ELF-1 (cell line): ENCODE results near the gene AMT.
"Not testable (repeated sequence)": the region's sequence is repeated elsewhere in the genome, so short reads cannot be mapped to it uniquely, and the experiment has no call there.

Source experiments
- DNase-seq: peaks from one replicate; pipeline ENCODE4 v3.0.0-alpha.2; 2016; ENCODE audit warnings: low read depth, low spot score

Gene AMT

DNA sequence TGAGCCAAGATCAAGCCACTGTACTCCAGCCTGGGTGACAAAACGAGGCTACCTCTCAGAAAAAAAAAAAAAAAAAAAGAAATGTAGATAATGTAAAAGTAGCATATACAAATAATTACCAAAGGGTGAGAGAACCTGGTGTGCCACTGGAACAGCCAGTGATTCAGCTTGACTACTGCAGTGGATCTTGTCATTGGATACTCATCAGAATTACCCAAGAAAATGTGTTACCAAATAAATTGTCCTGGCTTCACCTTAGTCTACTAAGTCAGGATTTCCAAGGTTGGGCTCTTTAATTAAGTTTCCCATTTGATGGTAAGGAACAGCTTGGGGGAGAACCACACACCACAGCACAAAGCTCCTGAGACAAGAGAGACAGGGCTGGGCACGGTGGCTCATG is 5.3 kb upstream of the AMT start:
- DNase-seq: no peak

DNA sequence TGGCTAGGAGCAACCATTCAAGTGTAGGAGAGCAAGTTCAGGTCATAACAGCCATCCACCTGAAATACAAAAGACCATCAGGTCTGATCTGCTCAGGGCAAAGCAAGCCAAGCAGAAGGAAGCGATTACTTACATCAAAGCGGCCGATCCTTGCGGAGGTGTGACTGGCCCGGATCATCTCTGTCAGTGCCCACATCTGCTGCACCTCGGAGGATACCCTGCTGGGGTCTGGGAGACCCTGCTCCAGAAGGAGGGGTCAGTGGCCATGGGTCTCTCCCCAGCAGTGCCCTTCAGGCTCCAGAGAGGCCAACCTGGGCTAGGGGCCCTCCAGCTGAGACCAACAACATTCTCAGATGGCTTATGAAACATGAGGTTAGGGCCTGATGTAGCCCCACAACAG is 2.5 kb upstream of the AMT start:
- no peak for DNase-seq

DNA sequence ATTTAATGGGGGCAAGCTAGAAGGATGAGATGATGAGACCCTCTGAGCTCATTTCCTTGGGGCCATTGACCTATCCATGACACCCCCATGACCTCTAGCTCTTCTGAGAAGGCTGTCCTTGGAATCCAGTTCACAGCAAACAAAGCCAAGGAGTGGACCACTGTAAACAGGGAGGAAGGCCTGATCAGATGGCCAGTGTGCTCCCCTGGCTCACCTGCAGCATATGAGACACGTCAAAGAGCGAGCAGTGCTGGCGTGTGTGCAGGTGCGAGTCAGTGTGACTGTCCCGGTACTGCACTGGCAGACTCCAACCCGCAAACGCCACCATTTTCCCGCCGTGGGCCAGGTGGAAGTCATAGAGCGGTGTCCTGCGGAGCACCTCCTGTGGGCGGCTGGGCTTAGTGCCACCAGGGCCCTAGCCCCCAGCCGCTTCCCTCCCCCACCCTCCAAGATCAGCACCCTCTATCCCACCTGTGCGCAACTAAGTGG is 339 bp downstream of the AMT start:
- DNase-seq: no peak

DNA sequence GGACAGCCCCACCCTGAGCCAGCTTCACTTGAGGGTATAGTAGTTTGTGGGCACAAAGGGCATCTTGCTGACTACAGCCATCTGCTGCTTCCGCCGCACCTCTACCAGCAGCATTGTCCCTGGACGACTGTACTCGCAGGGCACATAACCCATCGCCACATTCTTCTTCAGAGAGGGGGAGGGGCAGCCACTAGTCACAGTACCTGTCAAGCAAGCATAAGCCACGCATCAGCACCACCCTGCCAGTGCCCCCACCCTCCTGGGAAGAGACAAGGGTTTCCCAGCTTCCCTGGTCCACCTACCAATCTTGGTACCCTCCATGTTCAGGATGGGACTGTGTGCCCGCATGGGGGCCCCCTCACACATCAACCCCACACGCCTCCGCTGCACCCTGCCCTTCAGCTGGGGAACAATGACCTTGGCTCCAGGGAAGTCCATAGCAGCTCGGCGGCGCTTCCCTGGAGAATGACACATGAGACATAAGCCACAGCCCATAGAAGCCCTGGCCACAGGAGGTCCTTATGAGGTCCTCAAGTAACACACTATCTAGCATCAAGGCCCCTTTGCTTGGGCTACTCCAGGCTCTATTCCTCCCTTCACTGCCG is 4.7 kb downstream of the AMT start:
- no peak for DNase-seq

DNA sequence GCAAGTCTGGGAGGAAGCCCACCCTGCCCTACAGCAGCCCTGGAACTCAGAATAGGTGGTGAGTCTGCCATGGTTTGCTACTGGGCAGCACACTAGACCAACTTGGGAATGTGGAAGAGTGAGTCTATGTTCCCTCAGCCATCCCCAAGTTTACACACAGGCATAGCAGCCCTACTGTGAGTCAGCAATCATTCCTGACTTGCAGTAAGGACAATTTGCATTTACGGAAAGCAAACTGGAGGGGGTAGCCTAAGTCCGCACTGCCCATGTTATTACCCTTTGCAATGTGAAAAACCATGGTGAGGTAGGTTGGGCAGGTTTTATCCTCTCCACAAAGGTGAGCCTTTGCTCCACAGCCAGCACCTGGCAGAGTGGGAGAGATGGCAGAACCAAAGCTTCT is 5.4 kb downstream of the AMT start:
- DNase-seq: no peak

DNA sequence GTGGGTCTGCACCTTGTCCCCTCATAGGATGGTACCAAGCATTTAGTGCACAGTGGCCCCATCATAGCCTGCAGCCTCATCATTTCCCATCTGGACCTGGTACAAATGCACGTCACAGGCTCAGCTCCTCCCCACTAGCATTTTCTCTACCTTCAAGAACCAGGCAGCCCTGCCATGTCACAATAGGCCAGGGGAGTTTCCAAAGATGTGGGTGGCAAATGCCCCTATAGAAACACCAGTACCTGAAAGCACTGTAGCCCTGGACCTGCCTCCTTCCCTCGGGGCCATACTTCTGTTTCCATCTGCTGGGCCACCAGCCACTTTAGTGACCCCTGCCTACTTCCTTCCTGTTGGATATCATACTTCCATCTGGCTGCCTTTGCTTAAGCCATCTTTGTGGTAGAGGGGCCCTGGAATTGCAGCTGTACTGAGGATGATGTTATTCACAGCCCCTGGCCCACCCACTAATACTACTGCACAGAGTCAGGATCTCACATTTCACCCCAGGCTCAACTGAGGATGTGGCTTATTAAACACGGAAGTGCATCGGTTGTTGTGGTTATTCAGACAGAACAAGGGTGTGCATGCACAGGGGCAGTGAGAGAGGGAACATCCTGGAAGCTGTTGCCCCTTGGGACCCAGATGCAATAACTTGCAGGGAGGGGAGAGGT is 6.2 kb downstream of the AMT start:
- DNase-seq: no peak

GRCh38 chr3:49414753-49415152 is 7.5 kb downstream of the AMT start:
- DNase-seq: no peak

- DNase-seq: no peak
These were observed 8.9 kb downstream of the AMT start for GRCh38 chr3:49413338-49413734.

DNA sequence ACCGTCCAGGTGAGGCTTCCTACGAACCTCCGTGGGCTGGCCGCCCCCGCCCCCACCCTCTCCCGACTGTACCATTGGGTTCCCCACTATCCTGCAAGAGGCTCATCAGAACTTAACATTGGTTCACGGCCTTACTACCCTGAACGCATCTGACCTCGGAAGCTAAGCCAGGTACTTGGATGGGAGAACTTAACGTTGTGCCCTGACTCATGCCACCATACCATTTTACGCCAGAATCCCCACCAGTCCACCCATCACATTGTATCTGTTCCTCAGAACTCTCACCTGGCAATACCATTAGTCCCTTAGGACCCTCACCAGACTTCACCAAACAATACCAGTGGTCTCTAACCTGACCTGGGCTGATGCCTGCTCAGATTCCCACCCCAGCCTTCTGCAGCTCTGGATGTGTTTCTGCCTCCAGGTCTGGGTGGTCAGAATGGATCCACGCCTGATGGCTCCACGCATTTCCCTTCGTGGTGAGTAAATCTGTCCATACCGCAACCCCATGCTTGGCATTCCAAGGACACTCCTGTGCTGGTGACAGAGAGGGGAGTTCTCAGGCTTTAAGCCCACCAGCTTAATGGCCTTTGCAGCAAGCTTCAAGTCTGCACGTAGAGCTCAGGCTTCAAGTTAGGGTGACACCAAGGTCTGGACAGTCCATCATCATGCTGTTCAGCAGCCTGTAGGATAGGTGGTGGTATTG is 9.5 kb downstream of the AMT start:
- no peak for DNase-seq

DNA sequence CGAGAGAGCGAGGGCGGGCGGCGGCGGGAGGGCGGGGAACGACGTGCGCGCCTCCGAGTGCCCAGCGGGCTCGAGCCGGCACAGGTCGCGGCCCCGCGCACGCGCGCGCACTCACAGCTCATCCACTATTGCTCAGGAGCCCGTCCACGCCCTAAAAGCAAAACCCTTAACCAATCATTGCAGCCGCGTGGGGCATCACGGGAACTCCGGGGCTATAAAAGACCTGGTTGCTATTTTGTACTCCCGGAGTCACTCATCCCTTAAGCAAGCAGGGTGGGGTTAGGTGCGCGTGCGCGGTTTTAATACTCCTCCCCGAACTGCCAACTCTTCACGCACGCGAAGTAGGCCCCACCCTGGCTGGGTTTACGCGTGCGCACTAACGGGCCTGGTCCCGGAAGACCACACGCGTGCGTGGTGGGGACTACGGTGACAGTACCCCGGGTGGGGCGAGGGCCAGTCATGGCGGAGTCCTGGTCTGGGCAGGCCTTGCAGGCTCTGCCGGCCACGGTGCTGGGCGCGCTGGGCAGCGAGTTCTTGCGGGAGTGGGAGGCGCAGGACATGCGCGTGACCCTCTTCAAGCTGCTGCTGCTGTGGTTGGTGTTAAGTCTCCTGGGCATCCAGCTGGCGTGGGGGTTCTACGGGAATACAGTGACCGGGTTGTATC is 10.2 kb downstream of the AMT start, which contains the start of the genes RHOA and TCTA:
TSS of gene RHOA (minus strand) at position 9 of the 664 bp plus-strand sequence. CDS start 36,387 bp downstream, outside the sequence.
TSS of gene TCTA (plus strand) at position 456 of the 664 bp plus-strand sequence. CDS start at position 460, 4 bp downstream.
- DNase-seq: peak; percentile 99

DNA sequence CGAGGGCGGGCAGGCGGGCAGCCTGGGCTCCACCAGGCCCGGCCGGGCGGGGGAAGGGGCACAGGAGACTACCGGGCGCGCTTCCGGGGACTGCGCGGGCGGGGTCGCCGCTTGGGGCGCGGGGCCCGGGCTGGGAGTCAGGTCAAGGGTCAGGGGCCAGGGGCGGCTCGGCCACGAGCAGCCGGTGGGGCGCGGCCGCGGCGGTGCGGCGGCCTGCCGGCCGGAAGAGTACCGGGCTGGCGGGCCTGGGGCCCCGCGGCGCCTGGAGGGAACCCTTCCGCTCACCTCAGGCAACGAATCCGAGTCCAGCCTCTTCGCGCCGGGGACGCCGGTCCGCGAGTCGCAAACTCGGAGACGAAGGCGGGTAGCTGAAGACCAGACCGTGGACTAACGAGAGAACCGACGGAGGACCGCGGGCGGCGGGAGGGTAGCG is 10.7 kb downstream of the AMT start:
- no peak for DNase-seq

- DNase-seq: no peak
These were observed 11.3 kb downstream of the AMT start for GRCh38 chr3:49410846-49411534.

- no peak for DNase-seq
These were observed 12.0 kb downstream of the AMT start for GRCh38 chr3:49410066-49410845.

DNA sequence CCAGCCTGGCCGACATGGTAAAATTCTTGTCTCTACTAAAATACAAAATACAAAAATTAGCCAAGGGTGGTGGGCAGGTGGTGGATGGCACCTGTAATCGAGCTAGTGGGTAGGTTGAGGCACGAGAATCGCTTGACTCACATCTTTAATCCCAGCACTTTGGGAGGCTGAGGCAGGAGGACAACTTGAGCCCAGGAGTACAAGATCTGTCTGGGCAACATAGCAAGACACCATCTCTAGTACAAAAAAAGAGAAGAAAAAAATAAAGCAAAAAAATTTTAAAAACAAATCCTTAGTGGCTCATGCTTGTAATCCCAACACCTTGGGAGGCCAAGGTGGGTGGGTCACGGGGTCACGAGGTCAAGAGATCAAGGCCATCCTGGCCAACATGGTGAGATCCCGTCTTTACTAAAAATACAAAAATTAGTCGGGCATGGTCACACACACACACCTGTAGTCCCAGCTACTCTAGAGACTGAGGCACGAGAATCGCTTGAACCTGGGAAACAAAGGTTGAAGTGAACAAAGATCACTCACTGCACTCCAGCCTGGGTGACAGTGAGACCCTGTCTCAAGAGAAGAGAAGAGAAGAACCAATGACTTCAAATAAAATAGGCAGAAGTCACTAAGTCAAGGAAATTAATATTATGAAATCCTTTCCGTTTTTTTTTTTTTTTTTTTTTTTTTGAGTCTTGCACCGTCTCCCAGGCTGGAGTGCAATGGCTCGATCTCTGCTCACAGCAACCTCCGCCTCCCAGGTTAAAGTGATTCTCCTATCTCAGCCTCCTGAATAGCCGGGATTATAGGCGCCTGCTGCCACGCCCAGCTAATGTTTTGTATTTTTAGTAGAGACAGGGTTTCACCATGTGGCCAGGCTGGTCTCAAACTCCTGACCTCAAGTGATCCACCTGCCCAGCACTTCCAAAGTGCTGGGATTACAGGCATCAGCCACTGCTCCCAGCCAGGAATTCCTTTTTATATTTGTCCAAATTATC is 15.4 kb downstream of the AMT start:
- no peak for DNase-seq

GRCh38 chr3:49405570-49405969 is 16.7 kb downstream of the AMT start:
- DNase-seq: not testable (repeated sequence)

DNA sequence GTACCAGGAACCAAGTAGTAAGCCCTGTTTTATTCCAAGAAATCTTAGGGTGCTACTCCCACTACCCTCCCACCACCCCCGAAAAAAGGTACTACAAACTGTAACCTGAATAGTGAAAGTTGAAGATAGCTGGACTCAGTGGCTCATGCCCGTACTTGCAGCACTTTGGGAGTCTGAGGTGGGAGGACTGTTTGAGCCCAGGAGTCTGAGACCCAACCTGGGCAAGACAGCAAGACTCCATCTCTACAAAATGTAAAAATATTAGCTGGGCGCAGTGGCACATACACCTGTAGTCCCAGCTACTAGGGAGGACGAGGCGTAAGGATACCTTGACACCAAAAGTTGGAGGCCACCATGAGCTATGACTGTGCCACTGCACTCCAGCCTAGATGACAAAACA is 18.4 kb downstream of the AMT start:
- DNase-seq: no peak

DNA sequence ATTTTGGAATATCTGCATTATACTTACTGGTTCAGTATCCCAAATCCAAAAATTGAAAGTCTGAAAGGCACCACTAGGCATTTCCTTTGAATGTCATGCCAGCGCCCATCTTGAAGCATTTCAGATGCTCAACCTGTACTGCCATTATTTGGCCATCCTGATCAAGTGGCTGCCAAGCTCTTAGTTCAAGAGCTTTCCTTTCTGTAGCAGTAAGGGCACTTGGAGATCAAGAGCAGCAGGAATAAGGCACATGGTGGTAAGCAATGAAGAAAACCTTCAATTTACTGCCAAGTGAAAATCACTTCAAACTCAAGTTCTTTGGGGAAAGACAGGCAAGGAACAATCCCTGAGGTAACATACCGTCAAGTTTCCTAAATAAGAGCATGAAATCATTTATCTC is 20.5 kb downstream of the AMT start:
- DNase-seq: no peak

- DNase-seq: no peak
These were observed 22.8 kb downstream of the AMT start for GRCh38 chr3:49399461-49399860.

DNA sequence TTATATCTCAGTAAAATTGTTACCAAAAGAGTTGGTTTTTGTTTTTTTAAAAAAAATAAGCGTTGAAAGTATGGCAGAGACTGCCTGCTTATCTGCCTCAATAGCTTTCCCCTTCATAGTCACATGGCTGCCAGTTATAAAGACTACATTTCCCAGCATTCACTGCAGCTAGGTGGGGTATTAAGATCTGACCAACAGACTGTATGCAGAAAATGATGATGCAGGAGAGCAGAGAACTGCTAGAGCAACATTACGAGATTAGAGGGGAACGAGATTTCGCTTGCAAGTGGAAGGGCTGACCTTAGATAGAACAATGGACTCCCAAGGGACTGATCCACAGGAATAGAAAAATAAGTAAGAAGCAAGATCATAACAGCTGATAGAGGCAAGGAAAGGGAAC is 24.8 kb downstream of the AMT start:
- DNase-seq: no peak
